A549 (cell line): ENCODE data around the gene CSTA.

Experiments used
- CEBPB ChIP-seq, 2 experiments: fragments of >200 bp in 1 of 2; sonication (Bioruptor Twin) in 1 of 2; formaldehyde crosslinking in 1 of 2; IDR thresholded peaks; 2 replicates each; pipeline ENCODE4 v1.6.1; 2012 to 2016
- EP300 ChIP-seq, 2 experiments: fragments of >200 bp; sonication (Bioruptor Twin); formaldehyde crosslinking; IDR thresholded peaks; 2 replicates in 1 of 2; 3 replicates in 1 of 2; pipeline ENCODE4 v1.6.1; 2016 to 2017
- PHF8 ChIP-seq: fragments of 200-600 bp; sonication (generic); IDR thresholded peaks from 2 replicates; pipeline ENCODE4 v1.6.1; 2016; ENCODE audit warnings: low read depth, mild to moderate bottlenecking, antibody characterized with exemption, moderate library complexity, borderline replicate concordance
- POLR2A ChIP-seq: IDR thresholded peaks from 2 replicates; pipeline ENCODE4 v1.6.1; 2012; ENCODE audit warnings: mild to moderate bottlenecking, low read length
- RAD21 ChIP-seq, 2 experiments: fragments of >200 bp in 1 of 2; sonication (Bioruptor Twin) in 1 of 2; formaldehyde crosslinking in 1 of 2; IDR thresholded peaks in 1 of 2; conservative IDR thresholded peaks in 1 of 2; 2 replicates in 1 of 2; 3 replicates in 1 of 2; pipeline ENCODE4 v1.6.1; 2012 to 2018; ENCODE audit warnings: inconsistent platforms in 1 of 2
- RCOR1 ChIP-seq: fragments of 150-350 bp; IDR thresholded peaks from 2 replicates; pipeline ENCODE4 v1.6.1; 2014; ENCODE audit warnings: antibody characterized with exemption, low read length, low read depth
- RFX5 ChIP-seq: fragments of 450-650 bp; IDR thresholded peaks from 2 replicates; pipeline ENCODE4 v1.7.1; 2014; ENCODE audit warnings: antibody characterized with exemption, mild to moderate bottlenecking, moderate library complexity
- ZNF302 ChIP-seq: fragments of 250-450 bp; sonication (Bioruptor Pico); IDR thresholded peaks from 2 replicates; pipeline ENCODE4 v1.9.0; 2021; ENCODE audit warnings: inconsistent platforms, mild to moderate bottlenecking, moderate library complexity
- TF ChIP-seq, protein P1 (sequence below): fragments of >200 bp; sonication (Bioruptor Twin); formaldehyde crosslinking; IDR thresholded peaks from 3 replicates; pipeline ENCODE4 v1.5.1; 2016
- TF ChIP-seq, protein P2 (sequence below): fragments of 150-350 bp; IDR thresholded peaks from 2 replicates; pipeline ENCODE4 v1.6.1; 2014; ENCODE audit warnings: low read depth, mild to moderate bottlenecking, low read length
- TF ChIP-seq, protein P3 (sequence below): fragments of 250-450 bp; sonication (Bioruptor Pico); IDR thresholded peaks from 2 replicates; pipeline ENCODE4 v1.5.0; 2020; ENCODE audit warnings: low read depth, mild to moderate bottlenecking, moderate library complexity

DNA sequence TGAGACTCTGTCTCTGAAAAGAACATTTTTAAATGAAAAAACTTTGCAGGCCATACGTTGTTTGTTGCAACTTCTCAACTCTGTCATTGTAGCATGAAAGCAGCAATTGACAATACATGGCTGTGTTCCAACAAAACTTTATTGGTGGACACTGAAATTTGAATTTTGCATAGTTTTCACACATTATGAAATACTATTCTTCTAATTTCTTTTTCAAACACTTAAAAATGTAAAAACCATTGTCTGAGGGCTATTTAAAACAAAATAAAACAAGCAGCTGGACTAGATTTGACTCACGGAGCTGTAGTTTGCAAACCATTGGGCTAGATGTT is 18.5 kb upstream of the CSTA start:
- TF ChIP-seq CEBPB (IDR thresholded peaks at IDR 0.05) (no peak), POLR2A (no peak), ZNF302 (CRISPR knock-in tag) (no peak), EP300 (IDR thresholded peaks at IDR 0.05) (no peak), RAD21 (conservative IDR thresholded peaks at IDR 0.05 in 1 of 2, IDR thresholded peaks at IDR 0.05 in 1 of 2) (no peak), RCOR1 (no peak), RFX5 (no peak), PHF8 (no peak)
- TF ChIP-seq, protein P1, sequence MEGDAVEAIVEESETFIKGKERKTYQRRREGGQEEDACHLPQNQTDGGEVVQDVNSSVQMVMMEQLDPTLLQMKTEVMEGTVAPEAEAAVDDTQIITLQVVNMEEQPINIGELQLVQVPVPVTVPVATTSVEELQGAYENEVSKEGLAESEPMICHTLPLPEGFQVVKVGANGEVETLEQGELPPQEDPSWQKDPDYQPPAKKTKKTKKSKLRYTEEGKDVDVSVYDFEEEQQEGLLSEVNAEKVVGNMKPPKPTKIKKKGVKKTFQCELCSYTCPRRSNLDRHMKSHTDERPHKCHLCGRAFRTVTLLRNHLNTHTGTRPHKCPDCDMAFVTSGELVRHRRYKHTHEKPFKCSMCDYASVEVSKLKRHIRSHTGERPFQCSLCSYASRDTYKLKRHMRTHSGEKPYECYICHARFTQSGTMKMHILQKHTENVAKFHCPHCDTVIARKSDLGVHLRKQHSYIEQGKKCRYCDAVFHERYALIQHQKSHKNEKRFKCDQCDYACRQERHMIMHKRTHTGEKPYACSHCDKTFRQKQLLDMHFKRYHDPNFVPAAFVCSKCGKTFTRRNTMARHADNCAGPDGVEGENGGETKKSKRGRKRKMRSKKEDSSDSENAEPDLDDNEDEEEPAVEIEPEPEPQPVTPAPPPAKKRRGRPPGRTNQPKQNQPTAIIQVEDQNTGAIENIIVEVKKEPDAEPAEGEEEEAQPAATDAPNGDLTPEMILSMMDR, result no peak
- TF ChIP-seq, protein P2, sequence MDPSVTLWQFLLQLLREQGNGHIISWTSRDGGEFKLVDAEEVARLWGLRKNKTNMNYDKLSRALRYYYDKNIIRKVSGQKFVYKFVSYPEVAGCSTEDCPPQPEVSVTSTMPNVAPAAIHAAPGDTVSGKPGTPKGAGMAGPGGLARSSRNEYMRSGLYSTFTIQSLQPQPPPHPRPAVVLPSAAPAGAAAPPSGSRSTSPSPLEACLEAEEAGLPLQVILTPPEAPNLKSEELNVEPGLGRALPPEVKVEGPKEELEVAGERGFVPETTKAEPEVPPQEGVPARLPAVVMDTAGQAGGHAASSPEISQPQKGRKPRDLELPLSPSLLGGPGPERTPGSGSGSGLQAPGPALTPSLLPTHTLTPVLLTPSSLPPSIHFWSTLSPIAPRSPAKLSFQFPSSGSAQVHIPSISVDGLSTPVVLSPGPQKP, result no peak
- TF ChIP-seq, protein P3, sequence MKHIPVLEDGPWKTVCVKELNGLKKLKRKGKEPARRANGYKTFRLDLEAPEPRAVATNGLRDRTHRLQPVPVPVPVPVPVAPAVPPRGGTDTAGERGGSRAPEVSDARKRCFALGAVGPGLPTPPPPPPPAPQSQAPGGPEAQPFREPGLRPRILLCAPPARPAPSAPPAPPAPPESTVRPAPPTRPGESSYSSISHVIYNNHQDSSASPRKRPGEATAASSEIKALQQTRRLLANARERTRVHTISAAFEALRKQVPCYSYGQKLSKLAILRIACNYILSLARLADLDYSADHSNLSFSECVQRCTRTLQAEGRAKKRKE (CRISPR knock-in tag), result no peak
